T-cell (primary cell): ENCODE data around the gene JAKMIP1. TPM values are rescaled to one million over a fixed set of nuclear protein-coding genes. Genes with fewer than 3 reads are reported as not detected.

ENCODE experiments used
- ATAC-seq, 4 experiments: fragments of 200-7000 bp in 3 of 4; fragments of 150-1000 bp in 1 of 4; cut with Tn5 transposase; replicated peaks in 1 of 4; 1 replicate in 3 of 4; 2 replicates in 1 of 4; pipeline ENCODE4 v1.10.0; 2021; ENCODE audit warnings: moderate library complexity in 3 of 4, mild to moderate bottlenecking in 2 of 4, moderate number of reproducible peaks in 1 of 4
- CTCF ChIA-PET, 2 donors: fragments of 300-600 bp; sonication (Branson Sonifier 250); formaldehyde crosslinking; loops; one replicate each; lab custom pipeline; 2022; ENCODE audit warnings: antibody characterized with exemption in 2 of 2; lab: Charles Lee
- POLR2A ChIA-PET, 2 donors: fragments of 300-600 bp; sonication (Branson Sonifier 250); formaldehyde crosslinking; loops; one replicate each; lab custom pipeline; 2022; ENCODE audit warnings: antibody characterized with exemption in 2 of 2; lab: Charles Lee
- DNase-seq, 35 experiments: peaks; one replicate each; pipeline versions ENCODE4 v3.0.0 to v3.0.0-alpha.2; 2013 to 2023
- H3K27ac ChIP-seq: one replicate; pipeline ENCODE4 v1.5.1; 2013; ENCODE audit warnings: low read length
- H3K27me3 ChIP-seq, 2 experiments: replicated peaks in 1 of 2; 1 replicate in 1 of 2; 2 replicates in 1 of 2; pipeline versions ENCODE4 v1.6.1 to v1.7.0; 2013; ENCODE audit warnings: low read length in 1 of 2, mixed read lengths in 1 of 2; ENCODE audit not compliant: control insufficient read depth in 2 of 2, insufficient read depth in 2 of 2; ENCODE audit errors: extremely low read depth in 1 of 2
- H3K36me3 ChIP-seq, 2 donors: 1 replicate in 1 of 2; 2 replicates in 1 of 2; pipeline versions ENCODE4 v1.6.1 to v1.7.0; 2013; ENCODE audit warnings: low read length in 1 of 2; ENCODE audit not compliant: control insufficient read depth in 2 of 2, insufficient read depth in 1 of 2; ENCODE audit errors: extremely low read depth in 1 of 2
- H3K4me1 ChIP-seq, 2 experiments: 1 replicate in 1 of 2; 2 replicates in 1 of 2; pipeline versions ENCODE4 v1.6.1 to v1.7.0; 2013; ENCODE audit warnings: low read length in 2 of 2, mixed read lengths in 1 of 2; ENCODE audit not compliant: insufficient read depth in 2 of 2, control insufficient read depth in 1 of 2; ENCODE audit errors: extremely low read depth in 1 of 2
- H3K4me3 ChIP-seq, 2 donors: 1 replicate in 1 of 2; 2 replicates in 1 of 2; pipeline versions ENCODE4 v1.5.1 to v1.7.0; 2013; ENCODE audit warnings: mild to moderate bottlenecking in 2 of 2, low read length in 1 of 2, moderate library complexity in 1 of 2; ENCODE audit not compliant: control insufficient read depth in 1 of 2; ENCODE audit errors: extremely low read depth in 1 of 2
- H3K9me3 ChIP-seq: 2 replicates; pipeline ENCODE4 v1.7.0; 2013
- H3K27ac Mint-ChIP-seq, 2 donors: one replicate each; pipeline ENCODE4 v1.8.0; 2020 to 2021; ENCODE audit warnings: mild to moderate bottlenecking in 2 of 2, mixed read lengths in 2 of 2
- H3K27me3 Mint-ChIP-seq, 2 donors: one replicate each; pipeline ENCODE4 v1.8.0; 2021 to 2022; ENCODE audit warnings: mixed read lengths in 2 of 2
- H3K36me3 Mint-ChIP-seq: one replicate; pipeline ENCODE4 v1.8.0; 2021; ENCODE audit warnings: mixed read lengths
- H3K4me1 Mint-ChIP-seq, 3 donors: one replicate each; pipeline ENCODE4 v1.8.0; 2020 to 2022; ENCODE audit warnings: mixed read lengths in 3 of 3, mild to moderate bottlenecking in 1 of 3
- H3K4me3 Mint-ChIP-seq, 3 donors: one replicate each; pipeline ENCODE4 v1.8.0; 2020 to 2022; ENCODE audit warnings: mild to moderate bottlenecking in 3 of 3, mixed read lengths in 3 of 3, moderate library complexity in 3 of 3
- H3K9me3 Mint-ChIP-seq, 3 donors: one replicate each; pipeline ENCODE4 v1.8.0; 2020 to 2022; ENCODE audit warnings: mixed read lengths in 3 of 3
- WGBS: methylation state at CpG from one replicate; pipeline ENCODE4 v1.1.5; 2013; ENCODE audit warnings: missing lambda C conversion rate; ENCODE audit not compliant: insufficient coverage; 5-methylcytosine and 5-hydroxymethylcytosine counted together
- total RNA-seq, 35 experiments: library from RNA in 6 of 35; stranded (reverse) in 6 of 35; fragments of 120-200 nt in 1 of 35; gene quantifications; one replicate each; pipeline versions ENCODE4 v1.2.1 to v1.2.4 and lab custom pipeline; 2013 to 2026

JAKMIP1 gene
- total RNA-seq, 5 donors from 2014 or later (not counting 1 experiment from before 2014, with no cell fraction given): 3.5 to 14.0 (median 6.1) TPM

DNA sequence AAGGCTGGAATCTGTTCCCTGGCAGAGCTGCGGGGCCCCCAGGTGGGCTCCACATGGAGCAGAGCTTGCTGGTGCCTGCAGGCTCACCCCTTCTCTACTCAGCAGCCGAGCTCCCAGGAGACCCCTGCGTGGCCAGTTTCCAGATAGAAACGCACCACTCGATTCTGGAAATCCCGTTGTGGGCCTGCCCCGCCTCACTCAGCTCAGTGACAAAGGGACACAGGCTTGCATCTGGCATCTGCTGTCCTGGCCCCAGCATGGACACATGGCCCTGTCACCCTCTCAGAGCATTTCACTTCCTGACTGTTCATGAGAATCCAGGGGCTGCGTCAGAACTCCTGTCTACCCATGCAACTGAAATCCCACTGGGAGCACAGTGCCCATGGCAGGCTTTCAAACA is 161.6 kb downstream of the JAKMIP1 start:
- Mint-ChIP-seq H3K27ac (no peak overlapping the region), H3K36me3 (no peaks in the 10 kb centered on the region), H3K4me1 (no peaks in the 10 kb centered on the region), H3K27me3 (peaks cover 7 to 14% of the 10 kb centered on the region in 2 donors), H3K4me3 (no peak overlapping the region), H3K9me3 (no peaks in the 10 kb centered on the region)
- ChIA-PET POLR2A (no interaction called here), CTCF (no interaction called here)
- no peak for DNase-seq
- no peak for ATAC-seq
- Histone ChIP-seq H3K9me3 (no peaks in the 10 kb centered on the region), H3K27me3 (peaks cover 0 to 4% of the 10 kb centered on the region in 2 experiments), H3K36me3 (no peaks in the 10 kb centered on the region), H3K4me3 (no peak overlapping the region), H3K27ac (no peak overlapping the region), H3K4me1 (no peaks in the 10 kb centered on the region)
- 86% methylated on average over 7 of the region's 8 CpGs for WGBS

GRCh38 chr4:6035786-6036185 is 164.6 kb downstream of the JAKMIP1 start:
- POLR2A ChIA-PET: no interaction called here
- H3K27me3 Mint-ChIP-seq: peaks cover 0 to 4% of the 10 kb centered on the region in 2 donors
- no peak overlapping the region for H3K4me3 Mint-ChIP-seq
- CTCF ChIA-PET: no interaction called here
- DNase-seq (no peak), ATAC-seq (no peak)
- no peaks in the 10 kb centered on the region for H3K9me3 Mint-ChIP-seq
- Histone ChIP-seq H3K4me3 (no peak overlapping the region), H3K36me3 (no peaks in the 10 kb centered on the region), H3K27me3 (no peaks in the 10 kb centered on the region), H3K4me1 (no peaks in the 10 kb centered on the region), H3K27ac (no peak overlapping the region), H3K9me3 (no peaks in the 10 kb centered on the region)
- no peak overlapping the region for H3K27ac Mint-ChIP-seq
- 96% methylated on average over 16 of the region's 16 CpGs for WGBS
- H3K4me1 Mint-ChIP-seq: no peaks in the 10 kb centered on the region
- no peaks in the 10 kb centered on the region for H3K36me3 Mint-ChIP-seq

DNA sequence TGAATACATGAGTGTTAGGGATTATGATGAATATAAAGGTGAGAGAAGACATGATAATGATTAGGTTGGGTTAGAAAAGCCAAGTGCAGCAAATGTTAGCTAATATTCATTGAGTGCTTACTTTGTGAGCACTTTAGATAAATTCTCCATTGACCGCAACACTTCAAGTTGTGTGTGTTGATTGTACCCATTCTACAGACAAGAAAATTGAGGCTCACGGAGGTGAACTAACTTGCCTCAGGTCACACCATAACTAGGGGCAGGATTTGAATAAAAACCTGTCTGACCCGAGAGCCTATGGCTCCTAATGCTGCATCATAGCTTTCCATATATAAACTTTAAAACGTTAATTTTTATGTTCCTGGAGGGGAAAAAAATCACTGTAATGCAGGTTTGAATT is 167.0 kb downstream of the JAKMIP1 start:
- DNase-seq: no peak
- H3K4me3 Mint-ChIP-seq: no peak overlapping the region
- ChIA-PET CTCF (no interaction called here), POLR2A (no interaction called here)
- H3K27me3 Mint-ChIP-seq: peaks cover 0 to 4% of the 10 kb centered on the region in 2 donors
- WGBS: no CpG with 5 or more reads among the region's 4 CpGs
- H3K4me1 ChIP-seq: no peaks in the 10 kb centered on the region
- no peaks in the 10 kb centered on the region for H3K27me3 ChIP-seq
- no peak overlapping the region for H3K27ac ChIP-seq
- H3K4me3 ChIP-seq: no peak overlapping the region
- no peaks in the 10 kb centered on the region for H3K9me3 ChIP-seq
- no peak overlapping the region for H3K27ac Mint-ChIP-seq
- no peaks in the 10 kb centered on the region for H3K36me3 Mint-ChIP-seq
- no peaks in the 10 kb centered on the region for H3K36me3 ChIP-seq
- H3K4me1 Mint-ChIP-seq: no peaks in the 10 kb centered on the region
- no peak for ATAC-seq
- no peaks in the 10 kb centered on the region for H3K9me3 Mint-ChIP-seq

GRCh38 chr4:6032249-6033244 is 167.8 kb downstream of the JAKMIP1 start:
- ATAC-seq: no peak
- Histone ChIP-seq H3K4me1 (no peaks in the 10 kb centered on the region), H3K9me3 (no peaks in the 10 kb centered on the region), H3K36me3 (no peaks in the 10 kb centered on the region), H3K4me3 (no peak overlapping the region), H3K27me3 (no peaks in the 10 kb centered on the region), H3K27ac (no peak overlapping the region)
- no peaks in the 10 kb centered on the region for H3K4me1 Mint-ChIP-seq
- no peak overlapping the region for H3K27ac Mint-ChIP-seq
- peaks cover 0 to 4% of the 10 kb centered on the region in 2 donors for H3K27me3 Mint-ChIP-seq
- no peaks in the 10 kb centered on the region for H3K36me3 Mint-ChIP-seq
- no peak overlapping the region for H3K4me3 Mint-ChIP-seq
- 67% methylated on average over 4 of the region's 11 CpGs for WGBS
- ChIA-PET CTCF (no interaction called here), POLR2A (no interaction called here)
- no peak for DNase-seq
- H3K9me3 Mint-ChIP-seq: no peaks in the 10 kb centered on the region

GRCh38 chr4:6031846-6032245 is 168.5 kb downstream of the JAKMIP1 start:
- Mint-ChIP-seq H3K4me3 (no peak overlapping the region), H3K36me3 (no peaks in the 10 kb centered on the region), H3K4me1 (no peaks in the 10 kb centered on the region), H3K27ac (no peak overlapping the region), H3K9me3 (no peaks in the 10 kb centered on the region), H3K27me3 (peaks cover 0 to 4% of the 10 kb centered on the region in 2 donors)
- no peaks in the 10 kb centered on the region for H3K9me3 ChIP-seq
- H3K4me1 ChIP-seq: no peaks in the 10 kb centered on the region
- H3K4me3 ChIP-seq: no peak overlapping the region
- DNase-seq (no peak), ATAC-seq (no peak)
- CTCF ChIA-PET: no interaction called here
- no peaks in the 10 kb centered on the region for H3K27me3 ChIP-seq
- H3K27ac ChIP-seq: no peak overlapping the region
- WGBS: 52% methylated on average over 3 of the region's 5 CpGs
- POLR2A ChIA-PET: no interaction called here
- H3K36me3 ChIP-seq: no peaks in the 10 kb centered on the region

DNA sequence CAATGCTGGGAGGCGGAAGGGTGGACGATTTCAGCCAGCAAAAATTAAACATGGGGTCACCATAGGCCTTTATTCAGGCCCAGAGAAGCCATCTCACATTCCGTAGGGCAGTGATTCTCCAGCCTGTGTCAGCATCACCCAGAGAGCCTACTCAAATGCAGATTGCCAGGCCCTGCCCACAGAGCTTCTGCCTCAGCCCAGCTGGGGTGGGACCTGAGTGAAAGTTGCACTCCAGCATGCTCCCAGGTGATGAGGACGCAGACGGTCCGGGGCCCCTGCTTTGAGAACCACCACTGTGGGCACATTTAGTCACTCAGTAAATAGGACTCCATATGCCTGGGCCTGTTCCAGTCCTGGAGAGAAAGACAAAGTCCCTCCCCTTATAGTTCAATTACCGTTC is 169.7 kb downstream of the JAKMIP1 start:
- WGBS: 93% methylated on average over 6 of the region's 7 CpGs
- Histone ChIP-seq H3K36me3 (no peaks in the 10 kb centered on the region), H3K27me3 (no peaks in the 10 kb centered on the region), H3K27ac (no peak overlapping the region), H3K4me1 (no peaks in the 10 kb centered on the region), H3K4me3 (no peak overlapping the region), H3K9me3 (no peaks in the 10 kb centered on the region)
- Mint-ChIP-seq H3K4me1 (no peaks in the 10 kb centered on the region), H3K4me3 (no peak overlapping the region), H3K9me3 (no peaks in the 10 kb centered on the region), H3K36me3 (no peaks in the 10 kb centered on the region), H3K27me3 (peaks cover 0 to 4% of the 10 kb centered on the region in 2 donors), H3K27ac (no peak overlapping the region)
- DNase-seq (no peak), ATAC-seq (no peak)
- CTCF ChIA-PET: no interaction called here
- POLR2A ChIA-PET: no interaction called here
